GM12878 (cell line): ENCODE results near the gene NUDT22. TPM values are rescaled to one million over a fixed set of nuclear protein-coding genes. Genes with fewer than 3 reads are reported as not detected.

ENCODE experiments used
- BRCA1 ChIP-seq: IDR thresholded peaks from 2 replicates; pipeline ENCODE4 v1.6.1; 2011; ENCODE audit warnings: low read depth, low read length, improper control_type of control experiment
- CREM ChIP-seq: IDR thresholded peaks from 2 replicates; pipeline ENCODE4 v1.6.1; 2014; ENCODE audit warnings: antibody characterized with exemption, low read depth
- HDGF ChIP-seq: fragments of 450-650 bp; IDR thresholded peaks from 2 replicates; pipeline ENCODE4 v1.6.1; 2016; ENCODE audit warnings: antibody characterized with exemption
- KAT2A ChIP-seq: conservative IDR thresholded peaks from 2 replicates; pipeline ENCODE4 v1.6.1; 2011; ENCODE audit warnings: low read depth, low read length; ENCODE audit not compliant: control insufficient read depth
- NR2F1 ChIP-seq: fragments of 450-650 bp; conservative IDR thresholded peaks from 2 replicates; pipeline ENCODE4 v1.6.1; 2017; ENCODE audit warnings: mild to moderate bottlenecking
- PML ChIP-seq: IDR thresholded peaks from 2 replicates; pipeline ENCODE4 v1.6.1; 2012; ENCODE audit warnings: low read length, inconsistent platforms
- POLR2A ChIP-seq: IDR thresholded peaks from 2 replicates; pipeline ENCODE4 v1.6.1; 2011; ENCODE audit warnings: low read depth, mild to moderate bottlenecking, low read length
- RB1 ChIP-seq: fragments of 450-650 bp; formaldehyde crosslinking; IDR thresholded peaks from 2 replicates; pipeline ENCODE4 v1.6.1; 2017; ENCODE audit warnings: mild to moderate bottlenecking, borderline replicate concordance
- RELA ChIP-seq: fragments of 450-650 bp; IDR thresholded peaks from 2 replicates; pipeline ENCODE4 v1.8.0; 2014; ENCODE audit warnings: borderline replicate concordance; ENCODE audit not compliant: partially characterized antibody
- SMAD5 ChIP-seq: IDR thresholded peaks from 2 replicates; pipeline ENCODE4 v1.6.1; 2016; ENCODE audit warnings: antibody characterized with exemption, low read depth
- SREBF1 ChIP-seq: IDR thresholded peaks from 2 replicates; pipeline ENCODE4 v1.6.1; 2012; ENCODE audit warnings: mild to moderate bottlenecking, low read length
- SREBF2 ChIP-seq: IDR thresholded peaks from 2 replicates; pipeline ENCODE4 v1.6.1; 2012; ENCODE audit warnings: mild to moderate bottlenecking, low read length
- SUZ12 ChIP-seq: fragments of 200-600 bp; sonication (generic); IDR thresholded peaks from one replicate; pipeline ENCODE4 v1.6.1; 2018; ENCODE audit warnings: antibody characterized with exemption, mild to moderate bottlenecking; ENCODE audit not compliant: unreplicated experiment
- ZNF24 ChIP-seq: fragments of 450-650 bp; IDR thresholded peaks from 2 replicates; pipeline ENCODE4 v1.6.1; 2017; ENCODE audit warnings: antibody characterized with exemption, mild to moderate bottlenecking
- ZZZ3 ChIP-seq: IDR thresholded peaks from 2 replicates; pipeline ENCODE4 v1.6.1; 2011; ENCODE audit warnings: low read depth; ENCODE audit not compliant: control insufficient read depth, insufficient read length
- polyA plus RNA-seq, 11 experiments: library from polyadenylated mRNA; depleted of rRNA in 4 of 11; unstranded in 6 of 11; stranded (reverse) in 5 of 11; fragments of >200 nt; fragmentation: Nextera tagmentation in 4 of 11; fragmentation: Illumina TruSeq in 1 of 11; extraction: Ambion mirVana in 4 of 11; extraction: Trizol in 1 of 11; gene quantifications; 1 replicate in 1 of 11; 2 replicates in 10 of 11; pipeline versions ENCODE4 v1.2.1 to v1.2.3, GENCODE V29; 2011 to 2016; ENCODE audit warnings: inconsistent platforms in 2 of 11, missing spikeins in 2 of 11, low read depth in 1 of 11
- total RNA-seq, 4 experiments: library from RNA; depleted of rRNA in 3 of 4; stranded (reverse); fragments of >200 nt in 3 of 4; fragmentation: Illumina TruSeq in 1 of 4; extraction: Trizol in 1 of 4; gene quantifications; 2 replicates each; pipeline versions ENCODE4 v1.2.1 to v1.2.3, GENCODE V29; 2013 to 2021
- TF ChIP-seq, protein P1 (sequence below): fragments of 150-350 bp; IDR thresholded peaks from 2 replicates; pipeline ENCODE4 v1.6.1; 2016; ENCODE audit warnings: low read depth, low read length
- TF ChIP-seq, protein P2 (sequence below): IDR thresholded peaks from 2 replicates; pipeline ENCODE4 v1.6.1; 2012; ENCODE audit warnings: improper control_type of control experiment, low read depth, low read length; ENCODE audit not compliant: insufficient replicate concordance
- TF ChIP-seq, protein P3 (sequence below): fragments of 450-650 bp; formaldehyde crosslinking; IDR thresholded peaks from 2 replicates; pipeline ENCODE4 v1.4.0; 2020; ENCODE audit warnings: mild to moderate bottlenecking, moderate library complexity
- TF ChIP-seq, protein P4 (sequence below): fragments of 450-650 bp; IDR thresholded peaks from 2 replicates; pipeline ENCODE4 v1.6.1; 2017; ENCODE audit warnings: borderline replicate concordance

Gene NUDT22
- total and polyA plus RNA-seq, 10 of the 15 experiments (the other 5 are each of a cell fraction or from before 2014, with no cell fraction given), result 6.7 to 115 (median 64.7) TPM

DNA sequence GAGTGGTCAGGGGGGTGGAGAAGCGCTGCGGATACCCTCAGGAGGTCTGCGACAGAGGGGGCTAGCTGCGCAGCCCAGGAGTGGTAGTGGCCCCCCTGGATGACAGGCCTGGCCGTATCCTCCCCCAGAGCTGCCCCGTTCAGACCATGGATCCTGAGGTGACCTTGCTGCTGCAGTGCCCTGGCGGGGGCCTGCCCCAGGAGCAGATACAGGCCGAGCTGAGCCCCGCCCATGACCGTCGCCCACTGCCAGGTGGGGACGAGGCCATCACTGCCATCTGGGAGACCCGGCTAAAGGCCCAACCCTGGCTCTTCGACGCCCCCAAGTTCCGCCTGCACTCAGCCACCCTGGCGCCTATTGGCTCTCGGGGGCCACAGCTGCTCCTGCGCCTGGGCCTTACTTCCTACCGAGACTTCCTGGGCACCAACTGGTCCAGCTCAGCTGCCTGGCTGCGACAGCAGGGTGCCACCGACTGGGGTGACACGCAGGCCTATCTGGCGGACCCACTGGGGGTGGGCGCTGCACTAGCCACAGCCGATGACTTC, 505 bp downstream of the NUDT22 start (continued):
- TF ChIP-seq ZNF24 (no peak), NR2F1 (no peak), HDGF (peak; percentile 71; the same call in 1 of the 2 replicates), RB1 (no peak), RELA (no peak), SUZ12 (no peak), BRCA1 (no peak), POLR2A (peak; percentile 70), KAT2A (no peak), PML (no peak; the same call in 1 of the 2 replicates), SREBF1 (no peak), SMAD5 (peak; percentile 27; the same call in 1 of the 2 replicates), CREM (no peak), SREBF2 (no peak), ZZZ3 (no peak)
- TF ChIP-seq, protein P1, sequence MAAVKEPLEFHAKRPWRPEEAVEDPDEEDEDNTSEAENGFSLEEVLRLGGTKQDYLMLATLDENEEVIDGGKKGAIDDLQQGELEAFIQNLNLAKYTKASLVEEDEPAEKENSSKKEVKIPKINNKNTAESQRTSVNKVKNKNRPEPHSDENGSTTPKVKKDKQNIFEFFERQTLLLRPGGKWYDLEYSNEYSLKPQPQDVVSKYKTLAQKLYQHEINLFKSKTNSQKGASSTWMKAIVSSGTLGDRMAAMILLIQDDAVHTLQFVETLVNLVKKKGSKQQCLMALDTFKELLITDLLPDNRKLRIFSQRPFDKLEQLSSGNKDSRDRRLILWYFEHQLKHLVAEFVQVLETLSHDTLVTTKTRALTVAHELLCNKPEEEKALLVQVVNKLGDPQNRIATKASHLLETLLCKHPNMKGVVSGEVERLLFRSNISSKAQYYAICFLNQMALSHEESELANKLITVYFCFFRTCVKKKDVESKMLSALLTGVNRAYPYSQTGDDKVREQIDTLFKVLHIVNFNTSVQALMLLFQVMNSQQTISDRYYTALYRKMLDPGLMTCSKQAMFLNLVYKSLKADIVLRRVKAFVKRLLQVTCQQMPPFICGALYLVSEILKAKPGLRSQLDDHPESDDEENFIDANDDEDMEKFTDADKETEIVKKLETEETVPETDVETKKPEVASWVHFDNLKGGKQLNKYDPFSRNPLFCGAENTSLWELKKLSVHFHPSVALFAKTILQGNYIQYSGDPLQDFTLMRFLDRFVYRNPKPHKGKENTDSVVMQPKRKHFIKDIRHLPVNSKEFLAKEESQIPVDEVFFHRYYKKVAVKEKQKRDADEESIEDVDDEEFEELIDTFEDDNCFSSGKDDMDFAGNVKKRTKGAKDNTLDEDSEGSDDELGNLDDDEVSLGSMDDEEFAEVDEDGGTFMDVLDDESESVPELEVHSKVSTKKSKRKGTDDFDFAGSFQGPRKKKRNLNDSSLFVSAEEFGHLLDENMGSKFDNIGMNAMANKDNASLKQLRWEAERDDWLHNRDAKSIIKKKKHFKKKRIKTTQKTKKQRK, result no peak
- TF ChIP-seq, protein P2, sequence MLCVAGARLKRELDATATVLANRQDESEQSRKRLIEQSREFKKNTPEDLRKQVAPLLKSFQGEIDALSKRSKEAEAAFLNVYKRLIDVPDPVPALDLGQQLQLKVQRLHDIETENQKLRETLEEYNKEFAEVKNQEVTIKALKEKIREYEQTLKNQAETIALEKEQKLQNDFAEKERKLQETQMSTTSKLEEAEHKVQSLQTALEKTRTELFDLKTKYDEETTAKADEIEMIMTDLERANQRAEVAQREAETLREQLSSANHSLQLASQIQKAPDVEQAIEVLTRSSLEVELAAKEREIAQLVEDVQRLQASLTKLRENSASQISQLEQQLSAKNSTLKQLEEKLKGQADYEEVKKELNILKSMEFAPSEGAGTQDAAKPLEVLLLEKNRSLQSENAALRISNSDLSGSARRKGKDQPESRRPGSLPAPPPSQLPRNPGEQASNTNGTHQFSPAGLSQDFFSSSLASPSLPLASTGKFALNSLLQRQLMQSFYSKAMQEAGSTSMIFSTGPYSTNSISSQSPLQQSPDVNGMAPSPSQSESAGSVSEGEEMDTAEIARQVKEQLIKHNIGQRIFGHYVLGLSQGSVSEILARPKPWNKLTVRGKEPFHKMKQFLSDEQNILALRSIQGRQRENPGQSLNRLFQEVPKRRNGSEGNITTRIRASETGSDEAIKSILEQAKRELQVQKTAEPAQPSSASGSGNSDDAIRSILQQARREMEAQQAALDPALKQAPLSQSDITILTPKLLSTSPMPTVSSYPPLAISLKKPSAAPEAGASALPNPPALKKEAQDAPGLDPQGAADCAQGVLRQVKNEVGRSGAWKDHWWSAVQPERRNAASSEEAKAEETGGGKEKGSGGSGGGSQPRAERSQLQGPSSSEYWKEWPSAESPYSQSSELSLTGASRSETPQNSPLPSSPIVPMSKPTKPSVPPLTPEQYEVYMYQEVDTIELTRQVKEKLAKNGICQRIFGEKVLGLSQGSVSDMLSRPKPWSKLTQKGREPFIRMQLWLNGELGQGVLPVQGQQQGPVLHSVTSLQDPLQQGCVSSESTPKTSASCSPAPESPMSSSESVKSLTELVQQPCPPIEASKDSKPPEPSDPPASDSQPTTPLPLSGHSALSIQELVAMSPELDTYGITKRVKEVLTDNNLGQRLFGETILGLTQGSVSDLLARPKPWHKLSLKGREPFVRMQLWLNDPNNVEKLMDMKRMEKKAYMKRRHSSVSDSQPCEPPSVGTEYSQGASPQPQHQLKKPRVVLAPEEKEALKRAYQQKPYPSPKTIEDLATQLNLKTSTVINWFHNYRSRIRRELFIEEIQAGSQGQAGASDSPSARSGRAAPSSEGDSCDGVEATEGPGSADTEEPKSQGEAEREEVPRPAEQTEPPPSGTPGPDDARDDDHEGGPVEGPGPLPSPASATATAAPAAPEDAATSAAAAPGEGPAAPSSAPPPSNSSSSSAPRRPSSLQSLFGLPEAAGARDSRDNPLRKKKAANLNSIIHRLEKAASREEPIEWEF, result no peak
- TF ChIP-seq, protein P3, sequence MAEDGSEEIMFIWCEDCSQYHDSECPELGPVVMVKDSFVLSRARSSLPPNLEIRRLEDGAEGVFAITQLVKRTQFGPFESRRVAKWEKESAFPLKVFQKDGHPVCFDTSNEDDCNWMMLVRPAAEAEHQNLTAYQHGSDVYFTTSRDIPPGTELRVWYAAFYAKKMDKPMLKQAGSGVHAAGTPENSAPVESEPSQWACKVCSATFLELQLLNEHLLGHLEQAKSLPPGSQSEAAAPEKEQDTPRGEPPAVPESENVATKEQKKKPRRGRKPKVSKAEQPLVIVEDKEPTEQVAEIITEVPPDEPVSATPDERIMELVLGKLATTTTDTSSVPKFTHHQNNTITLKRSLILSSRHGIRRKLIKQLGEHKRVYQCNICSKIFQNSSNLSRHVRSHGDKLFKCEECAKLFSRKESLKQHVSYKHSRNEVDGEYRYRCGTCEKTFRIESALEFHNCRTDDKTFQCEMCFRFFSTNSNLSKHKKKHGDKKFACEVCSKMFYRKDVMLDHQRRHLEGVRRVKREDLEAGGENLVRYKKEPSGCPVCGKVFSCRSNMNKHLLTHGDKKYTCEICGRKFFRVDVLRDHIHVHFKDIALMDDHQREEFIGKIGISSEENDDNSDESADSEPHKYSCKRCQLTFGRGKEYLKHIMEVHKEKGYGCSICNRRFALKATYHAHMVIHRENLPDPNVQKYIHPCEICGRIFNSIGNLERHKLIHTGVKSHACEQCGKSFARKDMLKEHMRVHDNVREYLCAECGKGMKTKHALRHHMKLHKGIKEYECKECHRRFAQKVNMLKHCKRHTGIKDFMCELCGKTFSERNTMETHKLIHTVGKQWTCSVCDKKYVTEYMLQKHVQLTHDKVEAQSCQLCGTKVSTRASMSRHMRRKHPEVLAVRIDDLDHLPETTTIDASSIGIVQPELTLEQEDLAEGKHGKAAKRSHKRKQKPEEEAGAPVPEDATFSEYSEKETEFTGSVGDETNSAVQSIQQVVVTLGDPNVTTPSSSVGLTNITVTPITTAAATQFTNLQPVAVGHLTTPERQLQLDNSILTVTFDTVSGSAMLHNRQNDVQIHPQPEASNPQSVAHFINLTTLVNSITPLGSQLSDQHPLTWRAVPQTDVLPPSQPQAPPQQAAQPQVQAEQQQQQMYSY (CRISPR knock-in tag), result no peak
- TF ChIP-seq, protein P4, sequence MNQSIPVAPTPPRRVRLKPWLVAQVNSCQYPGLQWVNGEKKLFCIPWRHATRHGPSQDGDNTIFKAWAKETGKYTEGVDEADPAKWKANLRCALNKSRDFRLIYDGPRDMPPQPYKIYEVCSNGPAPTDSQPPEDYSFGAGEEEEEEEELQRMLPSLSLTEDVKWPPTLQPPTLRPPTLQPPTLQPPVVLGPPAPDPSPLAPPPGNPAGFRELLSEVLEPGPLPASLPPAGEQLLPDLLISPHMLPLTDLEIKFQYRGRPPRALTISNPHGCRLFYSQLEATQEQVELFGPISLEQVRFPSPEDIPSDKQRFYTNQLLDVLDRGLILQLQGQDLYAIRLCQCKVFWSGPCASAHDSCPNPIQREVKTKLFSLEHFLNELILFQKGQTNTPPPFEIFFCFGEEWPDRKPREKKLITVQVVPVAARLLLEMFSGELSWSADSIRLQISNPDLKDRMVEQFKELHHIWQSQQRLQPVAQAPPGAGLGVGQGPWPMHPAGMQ, result no peak
